GM12874 (cell line): Measurements from ENCODE around the gene CAPS2.

ENCODE experiments used
- TF ChIP-seq, protein P1 (sequence below): IDR thresholded peaks from 2 replicates; pipeline ENCODE4 v1.5.1; 2011; ENCODE audit warnings: low read depth, mild to moderate bottlenecking, control low read depth, low read length, moderate library complexity; ENCODE audit not compliant: insufficient read depth

The CAPS2 gene

GRCh38 chr12:75288860-75289259 is 41.3 kb downstream of the CAPS2 start:
- TF ChIP-seq, protein P1, sequence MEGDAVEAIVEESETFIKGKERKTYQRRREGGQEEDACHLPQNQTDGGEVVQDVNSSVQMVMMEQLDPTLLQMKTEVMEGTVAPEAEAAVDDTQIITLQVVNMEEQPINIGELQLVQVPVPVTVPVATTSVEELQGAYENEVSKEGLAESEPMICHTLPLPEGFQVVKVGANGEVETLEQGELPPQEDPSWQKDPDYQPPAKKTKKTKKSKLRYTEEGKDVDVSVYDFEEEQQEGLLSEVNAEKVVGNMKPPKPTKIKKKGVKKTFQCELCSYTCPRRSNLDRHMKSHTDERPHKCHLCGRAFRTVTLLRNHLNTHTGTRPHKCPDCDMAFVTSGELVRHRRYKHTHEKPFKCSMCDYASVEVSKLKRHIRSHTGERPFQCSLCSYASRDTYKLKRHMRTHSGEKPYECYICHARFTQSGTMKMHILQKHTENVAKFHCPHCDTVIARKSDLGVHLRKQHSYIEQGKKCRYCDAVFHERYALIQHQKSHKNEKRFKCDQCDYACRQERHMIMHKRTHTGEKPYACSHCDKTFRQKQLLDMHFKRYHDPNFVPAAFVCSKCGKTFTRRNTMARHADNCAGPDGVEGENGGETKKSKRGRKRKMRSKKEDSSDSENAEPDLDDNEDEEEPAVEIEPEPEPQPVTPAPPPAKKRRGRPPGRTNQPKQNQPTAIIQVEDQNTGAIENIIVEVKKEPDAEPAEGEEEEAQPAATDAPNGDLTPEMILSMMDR: no peak

- TF ChIP-seq, protein P1: no peak
These were observed 54.4 kb downstream of the CAPS2 start for GRCh38 chr12:75275702-75276101.

GRCh38 chr12:75271576-75271975 is 58.5 kb downstream of the CAPS2 start:
- TF ChIP-seq, protein P1: no peak

GRCh38 chr12:75270157-75270556 is 60.0 kb downstream of the CAPS2 start:
- TF ChIP-seq, protein P1: no peak

GRCh38 chr12:75269209-75269608 is 60.9 kb downstream of the CAPS2 start:
- TF ChIP-seq, protein P1: no peak

DNA sequence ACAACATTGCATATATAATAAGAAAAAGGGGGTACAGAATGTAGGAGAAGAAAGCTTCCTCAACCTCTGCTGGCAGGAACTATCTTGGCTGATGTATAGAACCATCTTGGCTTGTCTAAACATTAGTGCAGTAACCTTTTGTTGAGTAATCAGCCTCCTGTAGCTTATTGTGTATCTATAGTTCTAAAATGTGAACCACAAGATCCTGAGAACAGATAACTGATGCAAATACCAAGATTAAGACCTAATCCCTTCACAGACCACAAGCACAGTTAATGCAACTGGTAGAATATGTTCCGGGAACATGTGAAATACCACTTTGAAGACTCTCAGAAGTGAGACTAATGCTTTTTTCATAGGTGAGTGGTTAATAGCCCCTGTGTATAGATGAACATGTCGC is 69.8 kb downstream of the CAPS2 start:
- TF ChIP-seq, protein P1: no peak

DNA sequence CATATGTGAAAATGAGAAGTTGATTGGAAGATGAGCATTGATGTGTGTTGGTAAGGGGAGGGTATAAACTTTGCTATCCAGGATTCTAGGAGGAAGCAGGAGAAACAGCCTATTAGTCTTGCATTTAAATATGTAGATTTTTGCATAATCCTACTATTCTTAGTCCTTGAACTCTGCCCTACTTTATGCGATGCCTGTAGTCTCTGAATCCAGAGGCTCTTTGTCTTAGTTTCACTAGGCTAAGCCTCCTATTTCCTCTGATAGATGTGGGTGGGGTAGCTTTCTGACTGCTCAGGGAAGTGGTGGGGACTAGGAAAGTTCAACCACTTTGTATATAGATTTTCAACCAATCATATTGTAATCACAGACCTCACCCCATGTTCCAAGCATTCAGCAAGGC is 71.0 kb downstream of the CAPS2 start:
- TF ChIP-seq, protein P1: no peak

DNA sequence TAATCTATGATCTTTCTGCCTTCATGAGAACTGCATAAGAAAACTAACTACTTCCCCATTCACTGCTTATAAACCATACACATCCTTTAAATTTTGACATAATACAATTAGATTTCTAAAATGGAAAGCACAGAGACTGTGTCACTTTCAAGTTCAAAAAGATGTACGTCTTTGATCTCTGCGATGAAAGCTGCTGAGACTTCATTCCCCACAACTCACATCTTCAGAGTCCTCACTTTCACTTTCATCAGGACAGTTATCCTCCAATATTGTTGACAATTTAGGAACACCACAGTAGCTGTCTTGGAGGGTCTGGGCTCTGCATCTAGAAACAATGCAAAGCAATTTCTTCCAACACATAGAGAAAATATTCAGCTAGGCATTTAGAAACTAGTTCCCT is 72.6 kb downstream of the CAPS2 start:
- TF ChIP-seq, protein P1: no peak
